Measurements from ENCODE around the gene SUMO1. TPM values are rescaled to one million over a fixed set of nuclear protein-coding genes. Genes with fewer than 3 reads are reported as not detected.
A peak's percentile ranks its signal among the peaks of the same experiment; 100 is the strongest.
"Not testable (repeated sequence)": the region's sequence is repeated elsewhere in the genome, so short reads cannot be mapped to it uniquely, and the experiment has no call there.

Gene SUMO1
- 100 to 1,000 TPM; 114 to 115 TPM for total RNA-seq

DNA sequence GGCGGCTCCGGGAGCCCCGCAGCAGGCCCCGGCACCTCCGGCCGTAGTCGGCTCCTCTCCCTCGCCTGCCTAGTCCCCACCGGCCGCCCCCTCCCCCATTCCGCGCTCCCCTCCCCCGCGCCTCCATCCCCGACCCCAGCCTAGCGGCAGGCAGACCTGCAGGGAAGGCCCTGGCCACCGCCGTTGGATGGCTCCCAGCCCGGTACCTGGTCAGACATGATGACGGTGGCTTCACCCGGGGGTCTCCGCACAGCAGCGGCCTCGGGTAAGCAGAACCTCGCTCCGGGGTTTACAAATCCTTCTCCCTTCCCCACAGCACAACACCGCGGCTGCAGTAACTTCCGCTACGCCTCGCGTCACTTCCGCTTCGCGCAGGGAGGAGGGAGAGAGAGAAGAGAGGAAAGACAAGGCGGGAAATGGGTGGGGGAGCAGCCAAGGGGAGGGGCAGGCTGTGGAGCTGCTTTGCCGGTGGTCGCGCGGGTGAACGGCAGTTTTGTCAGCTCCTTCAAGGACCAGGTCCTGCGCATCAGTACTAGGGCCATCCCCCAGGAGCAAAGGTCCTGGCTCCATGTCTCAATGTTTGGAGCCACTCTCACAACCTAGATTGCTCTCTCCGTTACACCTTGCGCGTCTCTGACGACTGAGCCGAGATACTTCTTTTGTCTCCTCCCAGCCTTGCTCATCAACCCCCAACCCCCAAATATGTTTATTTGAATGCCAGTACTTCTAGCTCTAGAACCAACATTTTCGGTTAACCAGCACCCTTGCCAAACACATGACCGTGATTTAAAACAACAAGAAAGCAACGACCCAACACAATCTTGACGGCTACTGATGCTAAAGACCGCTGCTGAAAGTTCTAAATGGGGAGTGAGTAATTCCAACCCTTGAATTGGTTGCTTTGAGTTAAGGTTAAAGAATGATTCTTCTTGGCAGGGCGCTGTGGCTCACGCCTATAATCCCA is at the start of gene SUMO1:
Gene SUMO1 (minus strand): TSS at position 364 of the 964 bp plus-strand sequence. CDS start 146 bp downstream, at position 218.
- DNase-seq: peak; percentile 96
- POLR2A ChIA-PET: interaction anchor here (0.9 to 3.2 kb wide), 4 partner anchors 27 to 39 kb away, joined by 3 to 50 read pairs (median 4); partner anchors contain the start of gene NOP58
- Mint-ChIP-seq H3K9me3 (no peaks in the 10 kb centered on the region), H3K4me3 (peak within 1 kb of the TSS; percentile 98), H3K27ac (peak within 1 kb of the TSS; percentile 99), H3K36me3 (ENCODE audit: low read depth) (no peaks in the 10 kb centered on the region), H3K27me3 (no peaks in the 10 kb centered on the region), H3K4me1 (ENCODE audit: low read depth) (peaks cover 23% of the 10 kb centered on the region)
- intact Hi-C loops (cut with micrococcal nuclease): no loop called here
- TF ChIP-seq, protein P1, sequence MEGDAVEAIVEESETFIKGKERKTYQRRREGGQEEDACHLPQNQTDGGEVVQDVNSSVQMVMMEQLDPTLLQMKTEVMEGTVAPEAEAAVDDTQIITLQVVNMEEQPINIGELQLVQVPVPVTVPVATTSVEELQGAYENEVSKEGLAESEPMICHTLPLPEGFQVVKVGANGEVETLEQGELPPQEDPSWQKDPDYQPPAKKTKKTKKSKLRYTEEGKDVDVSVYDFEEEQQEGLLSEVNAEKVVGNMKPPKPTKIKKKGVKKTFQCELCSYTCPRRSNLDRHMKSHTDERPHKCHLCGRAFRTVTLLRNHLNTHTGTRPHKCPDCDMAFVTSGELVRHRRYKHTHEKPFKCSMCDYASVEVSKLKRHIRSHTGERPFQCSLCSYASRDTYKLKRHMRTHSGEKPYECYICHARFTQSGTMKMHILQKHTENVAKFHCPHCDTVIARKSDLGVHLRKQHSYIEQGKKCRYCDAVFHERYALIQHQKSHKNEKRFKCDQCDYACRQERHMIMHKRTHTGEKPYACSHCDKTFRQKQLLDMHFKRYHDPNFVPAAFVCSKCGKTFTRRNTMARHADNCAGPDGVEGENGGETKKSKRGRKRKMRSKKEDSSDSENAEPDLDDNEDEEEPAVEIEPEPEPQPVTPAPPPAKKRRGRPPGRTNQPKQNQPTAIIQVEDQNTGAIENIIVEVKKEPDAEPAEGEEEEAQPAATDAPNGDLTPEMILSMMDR (IDR thresholded peaks at IDR 0.05): no peak
- CTCF ChIA-PET: no interaction called here
- ATAC-seq: peak; percentile 96

DNA sequence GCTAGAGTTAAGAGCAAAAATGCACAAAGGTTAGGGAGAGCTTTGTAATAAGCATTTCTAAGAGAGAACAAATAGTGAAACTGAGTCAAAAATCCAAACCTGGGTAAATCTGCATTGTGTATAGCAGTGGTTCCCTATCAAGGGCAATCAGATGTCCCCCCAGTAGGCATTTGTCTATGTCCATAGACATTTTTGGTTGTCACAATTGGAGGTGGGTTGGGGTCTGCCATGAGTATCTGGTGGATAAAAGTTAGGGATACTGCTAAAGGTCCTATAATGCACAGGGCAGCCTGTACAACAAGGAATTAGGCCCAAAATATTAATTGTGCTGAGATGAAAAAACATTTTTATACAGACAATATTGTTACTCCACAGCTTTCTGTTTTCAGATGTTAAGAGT is 48.2 kb upstream of the SUMO1 start:
- DNase-seq: no peak
- CTCF ChIA-PET: interaction anchor here (1.4 kb wide), 1 partner anchor 9 kb away, joined by 5 read pairs; no protein-coding TSS in a partner anchor
- POLR2A ChIA-PET: interaction anchor here (0.9 to 15.1 kb wide), 4 partner anchors 9 to 21 kb away, joined by 3 to 234 read pairs (median 26); partner anchors contain the start of gene NOP58

DNA sequence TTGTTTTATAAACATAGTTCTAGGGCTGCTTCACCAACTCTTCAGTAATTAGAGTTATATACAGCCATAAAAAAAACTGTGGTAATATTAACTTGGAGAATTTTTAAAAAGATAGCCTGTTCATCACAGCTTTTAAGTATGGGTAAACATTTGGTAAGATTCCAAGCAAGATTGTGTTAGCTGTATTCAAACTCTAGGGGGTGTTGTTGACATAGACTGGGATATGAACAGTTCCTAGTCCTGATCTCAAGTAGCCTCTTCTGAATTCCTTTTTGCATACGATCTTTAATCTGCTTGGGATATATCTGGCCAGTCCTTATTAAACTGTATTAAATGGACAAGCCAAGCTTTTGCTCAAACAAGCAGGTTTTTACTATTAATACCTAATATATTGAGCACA is 40.5 kb upstream of the SUMO1 start:
- no peak overlapping the region for H3K4me3 Mint-ChIP-seq
- TF ChIP-seq, protein P1 (IDR thresholded peaks at IDR 0.05): no peak
- no peaks in the 10 kb centered on the region for H3K27me3 Mint-ChIP-seq
- peaks cover 41% of the 10 kb centered on the region for H3K4me1 Mint-ChIP-seq (ENCODE audit: low read depth)
- H3K27ac Mint-ChIP-seq: peak overlapping the region; percentile 61
- ChIA-PET CTCF (interaction anchor here (0.7 to 0.9 kb wide), 4 partner anchors 10 to 37 kb away, joined by 3 to 4 read pairs (median 3); no protein-coding TSS in a partner anchor), POLR2A (interaction anchor here (1.0 to 15.1 kb wide), 6 partner anchors 9 to 21 kb away, joined by 3 to 234 read pairs (median 14); partner anchors contain the start of gene NOP58)
- no peaks in the 10 kb centered on the region for H3K9me3 Mint-ChIP-seq
- DNase-seq (no peak), ATAC-seq (no peak)
- H3K36me3 Mint-ChIP-seq (ENCODE audit: low read depth): peaks cover 60% of the 10 kb centered on the region
- intact Hi-C loops (cut with micrococcal nuclease): no loop called here

More for the DNA sequence above, 48.2 kb upstream of the SUMO1 start:
- peaks cover 57% of the 10 kb centered on the region for H3K36me3 Mint-ChIP-seq (ENCODE audit: low read depth)
- TF ChIP-seq, protein P1 (IDR thresholded peaks at IDR 0.05): no peak
- H3K4me1 Mint-ChIP-seq (ENCODE audit: low read depth): peaks cover 10% of the 10 kb centered on the region
- H3K27me3 Mint-ChIP-seq: no peaks in the 10 kb centered on the region
- no peak overlapping the region for H3K27ac Mint-ChIP-seq
- intact Hi-C loops (cut with micrococcal nuclease): no loop called here
- no peak for ATAC-seq
- H3K4me3 Mint-ChIP-seq: no peak overlapping the region
- no peaks in the 10 kb centered on the region for H3K9me3 Mint-ChIP-seq

DNA sequence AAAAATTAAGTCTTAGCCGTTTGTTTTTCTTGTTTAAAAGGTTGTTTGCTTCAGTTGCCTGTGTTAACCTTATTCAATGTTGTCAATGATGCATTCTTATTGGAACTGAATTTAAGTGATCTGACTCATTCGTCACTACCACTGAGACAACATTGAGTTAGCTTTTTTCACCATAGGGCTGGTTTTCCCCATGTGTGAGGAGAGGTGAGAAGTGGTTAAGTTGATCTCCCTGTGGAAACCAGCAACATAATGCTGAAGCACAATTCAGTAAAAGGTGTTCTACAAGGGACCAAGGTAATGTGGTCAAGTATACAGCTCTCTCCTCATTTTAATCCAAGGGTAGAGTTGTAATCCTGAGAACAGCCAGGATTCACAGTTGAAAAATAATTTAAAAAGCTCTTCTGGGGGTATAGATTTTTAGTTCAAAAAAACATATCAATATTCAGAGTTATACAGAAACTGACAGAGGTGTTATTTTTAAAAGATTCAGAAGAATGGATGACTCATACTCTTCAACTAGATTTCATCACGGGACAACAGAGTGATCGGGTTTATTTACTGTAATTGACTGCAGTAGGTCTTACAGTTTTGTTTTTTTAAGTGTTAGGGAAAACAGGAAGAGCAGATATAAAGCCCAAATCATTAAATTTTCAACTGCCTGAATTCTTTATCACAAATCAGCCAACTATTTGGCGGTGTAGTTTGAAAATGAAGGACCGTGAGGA is 39.8 kb upstream of the SUMO1 start:
- TF ChIP-seq, protein P1 (IDR thresholded peaks at IDR 0.05): no peak
- ATAC-seq: peak; percentile 79
- ChIA-PET POLR2A (interaction anchor here (0.8 to 15.1 kb wide), 10 partner anchors 9 to 110 kb away, joined by 3 to 234 read pairs (median 10); partner anchors contain the start of gene NOP58), CTCF (interaction anchor here (0.7 to 1.0 kb wide), 5 partner anchors 11 to 38 kb away, joined by 3 to 4 read pairs (median 3); no protein-coding TSS in a partner anchor)
- DNase-seq: peak; percentile 33
- H3K4me1 Mint-ChIP-seq (ENCODE audit: low read depth): peaks cover 44% of the 10 kb centered on the region
- no peaks in the 10 kb centered on the region for H3K27me3 Mint-ChIP-seq
- intact Hi-C loops (cut with micrococcal nuclease): no loop called here
- H3K4me3 Mint-ChIP-seq: peak overlapping the region; percentile 9
- no peaks in the 10 kb centered on the region for H3K9me3 Mint-ChIP-seq
- peaks cover 60% of the 10 kb centered on the region for H3K36me3 Mint-ChIP-seq (ENCODE audit: low read depth)
- H3K27ac Mint-ChIP-seq: peak overlapping the region; percentile 89

DNA sequence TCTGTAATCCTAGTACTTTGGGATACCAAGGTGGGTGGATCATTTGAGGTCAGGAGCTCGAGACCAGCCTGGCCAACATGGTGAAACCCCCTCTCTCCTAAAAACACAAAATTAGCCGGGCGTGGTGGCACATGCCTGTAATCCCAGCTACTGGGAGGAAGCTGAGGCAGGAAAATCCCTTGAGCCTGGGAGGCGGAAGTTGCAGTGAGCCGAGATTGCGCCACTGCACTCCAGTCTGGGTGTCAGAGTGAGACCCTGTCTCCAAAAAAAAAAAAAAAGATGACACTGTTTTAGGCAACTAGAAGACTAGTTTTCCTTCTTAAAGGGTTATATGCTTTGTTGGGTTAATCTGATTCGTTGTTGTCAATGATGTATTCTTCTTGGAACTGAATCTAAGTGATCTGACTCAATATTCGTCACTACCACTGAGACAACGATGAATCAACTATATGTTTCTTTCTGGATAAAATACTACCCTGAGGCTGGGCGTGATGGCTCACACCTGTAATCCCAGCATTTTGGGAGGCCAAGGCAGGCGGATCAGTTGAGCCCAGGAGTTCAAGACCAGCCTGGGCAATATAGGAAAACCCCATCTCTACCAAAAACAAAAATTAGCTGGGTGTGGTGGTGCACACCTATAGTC is 37.8 kb upstream of the SUMO1 start:
- Mint-ChIP-seq H3K36me3 (ENCODE audit: low read depth) (peaks cover 52% of the 10 kb centered on the region), H3K4me3 (peak overlapping the region; percentile 19), H3K27ac (peak overlapping the region; percentile 89), H3K4me1 (ENCODE audit: low read depth) (peaks cover 53% of the 10 kb centered on the region)
- H3K9me3 Mint-ChIP-seq; H3K27me3 Mint-ChIP-seq; intact Hi-C loops (cut with micrococcal nuclease); DNase-seq; CTCF ChIA-PET: not testable (repeated sequence)
- POLR2A ChIA-PET: interaction anchor here (3.0 to 15.1 kb wide), 2 partner anchors 7 to 18 kb away, joined by 12 to 234 read pairs; partner anchors contain the start of gene NOP58
- peak; percentile 55 for ATAC-seq
